GM23338 (cell line): Measurements from ENCODE around the gene ZC3H7A. TPM values are rescaled to one million over a fixed set of nuclear protein-coding genes. Genes with fewer than 3 reads are reported as not detected.

Experiments
- ATAC-seq: fragments of 200-7000 bp; cut with Tn5 transposase; 3 replicates; pipeline ENCODE4 v1.9.1; 2020
- DNase-seq: peaks from one replicate; pipeline ENCODE4 v3.0.0-alpha.2; 2015; ENCODE audit warnings: low spot score
- H2AFZ ChIP-seq: fragments of 200-600 bp; sonication (generic); 2 replicates; pipeline ENCODE4 v1.8.0; 2016; ENCODE audit warnings: antibody characterized with exemption, mild to moderate bottlenecking, moderate library complexity
- H3F3A ChIP-seq: fragments of 200-600 bp; sonication (generic); replicated peaks from 2 replicates; pipeline ENCODE4 v1.8.0; 2017; ENCODE audit warnings: antibody characterized with exemption, mixed run types, low read depth
- H3K27ac ChIP-seq: fragments of 200-600 bp; sonication (generic); 2 replicates; pipeline ENCODE4 v1.6.1; 2016; ENCODE audit warnings: low read depth
- H3K27me3 ChIP-seq: fragments of 200-600 bp; sonication (generic); 2 replicates; pipeline ENCODE4 v1.8.0; 2016; ENCODE audit warnings: mild to moderate bottlenecking, mixed run types, moderate library complexity; ENCODE audit not compliant: insufficient read depth
- H3K36me3 ChIP-seq: fragments of 200-600 bp; sonication (generic); 2 replicates; pipeline ENCODE4 v1.8.0; 2016; ENCODE audit warnings: mild to moderate bottlenecking; ENCODE audit not compliant: insufficient read depth
- H3K4me1 ChIP-seq: fragments of 200-600 bp; sonication (generic); 2 replicates; pipeline ENCODE4 v1.8.0; 2016; ENCODE audit warnings: mild to moderate bottlenecking, moderate library complexity; ENCODE audit not compliant: insufficient read depth
- H3K4me2 ChIP-seq: fragments of 200-600 bp; sonication (generic); 2 replicates; pipeline ENCODE4 v1.7.1; 2017; ENCODE audit warnings: mixed run types
- H3K4me3 ChIP-seq: fragments of 200-600 bp; sonication (generic); 2 replicates; pipeline ENCODE4 v1.6.1; 2016; ENCODE audit warnings: mixed run types
- H3K79me2 ChIP-seq: fragments of 200-600 bp; sonication (generic); replicated peaks from 2 replicates; pipeline ENCODE4 v1.8.0; 2017; ENCODE audit warnings: mild to moderate bottlenecking; ENCODE audit not compliant: insufficient read depth
- H3K9me2 ChIP-seq: fragments of 200-600 bp; sonication (generic); 2 replicates; pipeline ENCODE4 v1.8.0; 2017; ENCODE audit not compliant: insufficient read depth
- H4K20me1 ChIP-seq: fragments of 200-600 bp; sonication (generic); replicated peaks from 2 replicates; pipeline ENCODE4 v1.8.0; 2017; ENCODE audit warnings: mild to moderate bottlenecking; ENCODE audit not compliant: insufficient read depth
- H3K27ac Mint-ChIP-seq: 2 replicates; pipeline ENCODE4 v1.8.0; 2020; ENCODE audit warnings: inconsistent platforms, mild to moderate bottlenecking, moderate library complexity, mixed read lengths
- H3K27me3 Mint-ChIP-seq: 3 replicates; pipeline ENCODE4 v1.8.0; 2022; ENCODE audit warnings: low read depth, mild to moderate bottlenecking, moderate library complexity, mixed read lengths, inconsistent platforms; ENCODE audit not compliant: insufficient read depth, poor library complexity
- H3K36me3 Mint-ChIP-seq: 3 replicates; pipeline ENCODE4 v1.8.0; 2021; ENCODE audit warnings: low read depth, mild to moderate bottlenecking, inconsistent platforms, moderate library complexity, mixed read lengths
- H3K4me1 Mint-ChIP-seq: 3 replicates; pipeline ENCODE4 v1.8.0; 2020; ENCODE audit warnings: mild to moderate bottlenecking, inconsistent platforms, mixed read lengths
- H3K4me3 Mint-ChIP-seq: 3 replicates; pipeline ENCODE4 v1.8.0; 2021; ENCODE audit warnings: moderate library complexity, mild to moderate bottlenecking, inconsistent platforms, mixed read lengths
- H3K9me3 Mint-ChIP-seq: 3 replicates; pipeline ENCODE4 v1.8.0; 2020; ENCODE audit warnings: moderate library complexity, mild to moderate bottlenecking, inconsistent platforms, mixed read lengths
- CREB1 ChIP-seq: fragments of 250-450 bp; sonication (Bioruptor Pico); IDR thresholded peaks from 2 replicates; pipeline ENCODE4 v1.5.0; 2020; ENCODE audit warnings: low read depth, mild to moderate bottlenecking, moderate library complexity
- EZH2 ChIP-seq: fragments of 200-600 bp; sonication (generic); IDR thresholded peaks from one replicate; pipeline ENCODE4 v1.8.0; 2017; ENCODE audit warnings: antibody characterized with exemption, mild to moderate bottlenecking, low read depth; ENCODE audit not compliant: unreplicated experiment
- EZH2phosphoT487 ChIP-seq: fragments of 200-600 bp; sonication (generic); IDR thresholded peaks from one replicate; pipeline ENCODE4 v1.8.1; 2018; ENCODE audit warnings: antibody characterized with exemption; ENCODE audit not compliant: unreplicated experiment
- JUNB ChIP-seq: IDR thresholded peaks from one replicate; pipeline ENCODE4 v1.6.1; 2016; ENCODE audit warnings: antibody characterized with exemption; ENCODE audit not compliant: unreplicated experiment
- NANOG ChIP-seq: IDR thresholded peaks from 2 replicates; pipeline ENCODE4 v1.6.1; 2016; ENCODE audit warnings: antibody characterized with exemption, borderline replicate concordance
- POLR2AphosphoS5 ChIP-seq: IDR thresholded peaks from 2 replicates; pipeline ENCODE4 v1.6.1; 2016; ENCODE audit warnings: antibody characterized with exemption, low read depth
- STAT1 ChIP-seq: IDR thresholded peaks from one replicate; pipeline ENCODE4 v1.6.1; 2016; ENCODE audit warnings: antibody characterized with exemption; ENCODE audit not compliant: unreplicated experiment
- ZNF114 ChIP-seq: fragments of 250-450 bp; sonication (Bioruptor Pico); IDR thresholded peaks from 2 replicates; pipeline ENCODE4 v1.5.0; 2020; ENCODE audit warnings: mild to moderate bottlenecking, moderate library complexity
- ZNF331 ChIP-seq: fragments of 250-450 bp; sonication (Bioruptor Pico); IDR thresholded peaks from 2 replicates; pipeline ENCODE4 v1.5.0; 2020; ENCODE audit warnings: low read depth, mild to moderate bottlenecking, moderate library complexity
- long read RNA-seq: library from polyadenylated mRNA; unstranded; transcript quantifications from one replicate; pipeline ENCODE4 v2.0.0, GENCODE V29; 2020; ENCODE audit not compliant: unreplicated experiment
- polyA plus RNA-seq: library from polyadenylated mRNA; unstranded; fragments of >200 nt; fragmentation: Nextera tagmentation; extraction: Ambion mirVana; gene quantifications from 2 replicates; pipeline ENCODE4 v1.2.1, GENCODE V29; 2016
- total RNA-seq: library from RNA; depleted of rRNA; stranded (reverse); fragments of >200 nt; shearing (Covaris generic); gene quantifications from 2 replicates; pipeline ENCODE4 v1.2.3, GENCODE V29; 2014; rRNA removed
- TF ChIP-seq, protein P1 (sequence below): IDR thresholded peaks from one replicate; pipeline ENCODE4 v1.6.1; 2018; ENCODE audit warnings: antibody characterized with exemption; ENCODE audit not compliant: unreplicated experiment
- TF ChIP-seq, protein P2 (sequence below), 2 experiments: fragments of 200-600 bp in 1 of 2; sonication (generic) in 1 of 2; conservative IDR thresholded peaks; 2 replicates each; pipeline versions ENCODE4 v1.5.1 to v1.6.1; 2016 to 2017; ENCODE audit warnings: antibody characterized with exemption in 2 of 2, low read depth in 2 of 2, mild to moderate bottlenecking in 2 of 2, moderate library complexity in 1 of 2
- TF ChIP-seq, protein P3 (sequence below): IDR thresholded peaks from 2 replicates; pipeline ENCODE4 v1.6.1; 2016; ENCODE audit warnings: antibody characterized with exemption

ZC3H7A gene, protein sequence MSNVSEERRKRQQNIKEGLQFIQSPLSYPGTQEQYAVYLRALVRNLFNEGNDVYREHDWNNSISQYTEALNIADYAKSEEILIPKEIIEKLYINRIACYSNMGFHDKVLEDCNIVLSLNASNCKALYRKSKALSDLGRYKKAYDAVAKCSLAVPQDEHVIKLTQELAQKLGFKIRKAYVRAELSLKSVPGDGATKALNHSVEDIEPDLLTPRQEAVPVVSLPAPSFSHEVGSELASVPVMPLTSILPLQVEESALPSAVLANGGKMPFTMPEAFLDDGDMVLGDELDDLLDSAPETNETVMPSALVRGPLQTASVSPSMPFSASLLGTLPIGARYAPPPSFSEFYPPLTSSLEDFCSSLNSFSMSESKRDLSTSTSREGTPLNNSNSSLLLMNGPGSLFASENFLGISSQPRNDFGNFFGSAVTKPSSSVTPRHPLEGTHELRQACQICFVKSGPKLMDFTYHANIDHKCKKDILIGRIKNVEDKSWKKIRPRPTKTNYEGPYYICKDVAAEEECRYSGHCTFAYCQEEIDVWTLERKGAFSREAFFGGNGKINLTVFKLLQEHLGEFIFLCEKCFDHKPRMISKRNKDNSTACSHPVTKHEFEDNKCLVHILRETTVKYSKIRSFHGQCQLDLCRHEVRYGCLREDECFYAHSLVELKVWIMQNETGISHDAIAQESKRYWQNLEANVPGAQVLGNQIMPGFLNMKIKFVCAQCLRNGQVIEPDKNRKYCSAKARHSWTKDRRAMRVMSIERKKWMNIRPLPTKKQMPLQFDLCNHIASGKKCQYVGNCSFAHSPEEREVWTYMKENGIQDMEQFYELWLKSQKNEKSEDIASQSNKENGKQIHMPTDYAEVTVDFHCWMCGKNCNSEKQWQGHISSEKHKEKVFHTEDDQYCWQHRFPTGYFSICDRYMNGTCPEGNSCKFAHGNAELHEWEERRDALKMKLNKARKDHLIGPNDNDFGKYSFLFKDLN
- 32.7 and 61.3 TPM in 2 replicates for total RNA-seq
- 42.2 and 49.8 TPM in 2 replicates for polyA plus RNA-seq
- long read RNA-seq, partial matches to known transcripts = 15 of 21 reads
- long read RNA-seq, other reads (novel, unspliced or antisense) = 5 of 21 reads

DNA sequence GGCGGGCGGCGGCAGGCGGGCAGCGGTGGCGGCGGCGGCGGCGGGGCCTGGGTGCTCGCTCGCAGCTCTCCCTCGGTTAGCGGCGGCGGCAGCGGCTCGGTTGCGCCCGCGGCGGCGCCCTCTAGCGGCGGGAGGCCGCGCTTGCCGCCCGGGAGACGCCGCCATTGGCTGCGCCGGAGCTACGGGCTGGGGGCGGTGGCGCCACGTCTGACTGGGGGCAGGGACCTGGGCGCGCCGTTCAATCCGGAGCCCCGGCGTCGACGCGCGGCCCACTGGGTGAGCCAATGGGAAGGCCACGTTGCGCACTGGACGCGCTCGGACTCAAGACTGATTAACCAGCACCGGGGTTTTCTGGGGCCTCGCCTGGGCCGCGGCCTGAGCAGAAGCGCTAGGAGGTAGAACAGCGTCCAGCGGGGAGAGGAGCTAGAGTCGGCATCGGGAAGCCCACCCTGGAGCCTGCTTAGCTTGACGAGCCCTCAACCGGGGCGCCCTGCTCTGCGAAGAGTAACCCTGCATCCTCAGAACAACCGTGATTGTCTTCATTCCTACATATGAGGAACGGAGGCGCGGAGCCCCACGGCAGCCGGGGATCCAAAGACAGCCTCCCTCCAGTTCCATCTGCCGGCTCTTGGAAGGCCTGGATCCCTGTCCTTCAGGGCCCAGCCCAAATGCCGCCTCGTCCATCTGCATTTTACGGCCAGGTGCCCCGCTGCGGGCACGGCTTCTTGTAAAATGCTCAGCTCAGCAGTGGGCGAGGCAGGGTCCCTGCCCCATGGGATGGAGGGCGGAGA, at the start of gene ZC3H7A:
Gene ZC3H7A, minus strand, starts transcription at position 93 of the 791 bp plus-strand sequence. CDS start 14,904 bp downstream, outside the sequence.
- Histone ChIP-seq H3K79me2 (peaks cover 61% of the 10 kb centered on the region), H3K27ac (peak within 1 kb of the TSS; percentile 99), H3K9me2 (no peaks in the 10 kb centered on the region), H3K36me3 (no peaks in the 10 kb centered on the region), H4K20me1 (peaks cover 23% of the 10 kb centered on the region), H3F3A (peaks cover 16% of the 10 kb centered on the region), H2AFZ (peak within 1 kb of the TSS; percentile 97), H3K4me1 (peaks cover 23% of the 10 kb centered on the region), H3K27me3 (no peaks in the 10 kb centered on the region), H3K4me2 (peak within 1 kb of the TSS; percentile 100), H3K4me3 (peak within 1 kb of the TSS; percentile 99)
- ATAC-seq = peak; percentile 96
- H3K27ac Mint-ChIP-seq = peak within 1 kb of the TSS; percentile 98
- peaks cover 31% of the 10 kb centered on the region; the same call in 2 of the 3 replicates for H3K4me1 Mint-ChIP-seq
- H3K4me3 Mint-ChIP-seq = peak within 1 kb of the TSS; percentile 87
- peak; percentile 99 for DNase-seq
- peaks cover 11% of the 10 kb centered on the region; the same call in 2 of the 3 replicates for H3K36me3 Mint-ChIP-seq
- no peaks in the 10 kb centered on the region for H3K9me3 Mint-ChIP-seq
- H3K27me3 Mint-ChIP-seq = peaks cover 5% of the 10 kb centered on the region
- TF ChIP-seq, protein P1, sequence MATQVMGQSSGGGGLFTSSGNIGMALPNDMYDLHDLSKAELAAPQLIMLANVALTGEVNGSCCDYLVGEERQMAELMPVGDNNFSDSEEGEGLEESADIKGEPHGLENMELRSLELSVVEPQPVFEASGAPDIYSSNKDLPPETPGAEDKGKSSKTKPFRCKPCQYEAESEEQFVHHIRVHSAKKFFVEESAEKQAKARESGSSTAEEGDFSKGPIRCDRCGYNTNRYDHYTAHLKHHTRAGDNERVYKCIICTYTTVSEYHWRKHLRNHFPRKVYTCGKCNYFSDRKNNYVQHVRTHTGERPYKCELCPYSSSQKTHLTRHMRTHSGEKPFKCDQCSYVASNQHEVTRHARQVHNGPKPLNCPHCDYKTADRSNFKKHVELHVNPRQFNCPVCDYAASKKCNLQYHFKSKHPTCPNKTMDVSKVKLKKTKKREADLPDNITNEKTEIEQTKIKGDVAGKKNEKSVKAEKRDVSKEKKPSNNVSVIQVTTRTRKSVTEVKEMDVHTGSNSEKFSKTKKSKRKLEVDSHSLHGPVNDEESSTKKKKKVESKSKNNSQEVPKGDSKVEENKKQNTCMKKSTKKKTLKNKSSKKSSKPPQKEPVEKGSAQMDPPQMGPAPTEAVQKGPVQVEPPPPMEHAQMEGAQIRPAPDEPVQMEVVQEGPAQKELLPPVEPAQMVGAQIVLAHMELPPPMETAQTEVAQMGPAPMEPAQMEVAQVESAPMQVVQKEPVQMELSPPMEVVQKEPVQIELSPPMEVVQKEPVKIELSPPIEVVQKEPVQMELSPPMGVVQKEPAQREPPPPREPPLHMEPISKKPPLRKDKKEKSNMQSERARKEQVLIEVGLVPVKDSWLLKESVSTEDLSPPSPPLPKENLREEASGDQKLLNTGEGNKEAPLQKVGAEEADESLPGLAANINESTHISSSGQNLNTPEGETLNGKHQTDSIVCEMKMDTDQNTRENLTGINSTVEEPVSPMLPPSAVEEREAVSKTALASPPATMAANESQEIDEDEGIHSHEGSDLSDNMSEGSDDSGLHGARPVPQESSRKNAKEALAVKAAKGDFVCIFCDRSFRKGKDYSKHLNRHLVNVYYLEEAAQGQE = no peak
- peak; percentile 87 for TF ChIP-seq CREB1 (CRISPR knock-in tag)
- TF ChIP-seq NANOG = no peak
- TF ChIP-seq JUNB = no peak
- TF ChIP-seq EZH2 = no peak
- TF ChIP-seq ZNF331 (CRISPR knock-in tag) = no peak
- TF ChIP-seq, protein P2, sequence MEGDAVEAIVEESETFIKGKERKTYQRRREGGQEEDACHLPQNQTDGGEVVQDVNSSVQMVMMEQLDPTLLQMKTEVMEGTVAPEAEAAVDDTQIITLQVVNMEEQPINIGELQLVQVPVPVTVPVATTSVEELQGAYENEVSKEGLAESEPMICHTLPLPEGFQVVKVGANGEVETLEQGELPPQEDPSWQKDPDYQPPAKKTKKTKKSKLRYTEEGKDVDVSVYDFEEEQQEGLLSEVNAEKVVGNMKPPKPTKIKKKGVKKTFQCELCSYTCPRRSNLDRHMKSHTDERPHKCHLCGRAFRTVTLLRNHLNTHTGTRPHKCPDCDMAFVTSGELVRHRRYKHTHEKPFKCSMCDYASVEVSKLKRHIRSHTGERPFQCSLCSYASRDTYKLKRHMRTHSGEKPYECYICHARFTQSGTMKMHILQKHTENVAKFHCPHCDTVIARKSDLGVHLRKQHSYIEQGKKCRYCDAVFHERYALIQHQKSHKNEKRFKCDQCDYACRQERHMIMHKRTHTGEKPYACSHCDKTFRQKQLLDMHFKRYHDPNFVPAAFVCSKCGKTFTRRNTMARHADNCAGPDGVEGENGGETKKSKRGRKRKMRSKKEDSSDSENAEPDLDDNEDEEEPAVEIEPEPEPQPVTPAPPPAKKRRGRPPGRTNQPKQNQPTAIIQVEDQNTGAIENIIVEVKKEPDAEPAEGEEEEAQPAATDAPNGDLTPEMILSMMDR (conservative IDR thresholded peaks at IDR 0.05; ENCODE audit: low read depth in 2 of 2) = peak; percentile 25 to 67; a peak in 3 of 4 replicates
- no peak for TF ChIP-seq STAT1
- TF ChIP-seq, protein P3, sequence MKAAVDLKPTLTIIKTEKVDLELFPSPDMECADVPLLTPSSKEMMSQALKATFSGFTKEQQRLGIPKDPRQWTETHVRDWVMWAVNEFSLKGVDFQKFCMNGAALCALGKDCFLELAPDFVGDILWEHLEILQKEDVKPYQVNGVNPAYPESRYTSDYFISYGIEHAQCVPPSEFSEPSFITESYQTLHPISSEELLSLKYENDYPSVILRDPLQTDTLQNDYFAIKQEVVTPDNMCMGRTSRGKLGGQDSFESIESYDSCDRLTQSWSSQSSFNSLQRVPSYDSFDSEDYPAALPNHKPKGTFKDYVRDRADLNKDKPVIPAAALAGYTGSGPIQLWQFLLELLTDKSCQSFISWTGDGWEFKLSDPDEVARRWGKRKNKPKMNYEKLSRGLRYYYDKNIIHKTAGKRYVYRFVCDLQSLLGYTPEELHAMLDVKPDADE = peak; percentile 25; the same call in 1 of the 2 replicates
- TF ChIP-seq ZNF114 (CRISPR knock-in tag) = no peak
- TF ChIP-seq POLR2AphosphoS5 = peak; percentile 89
- no peak for TF ChIP-seq EZH2phosphoT487
